GM19395 (cell line): Measurements from ENCODE around the gene WSCD2.

ENCODE experiments used
- ATAC-seq: cut with Tn5 transposase; IDR thresholded peaks from one replicate; pipeline ENCODE4 v1.9.1; 2021; ENCODE audit warnings: mild to moderate bottlenecking, moderate library complexity; ENCODE audit not compliant: unreplicated experiment

WSCD2 gene

GRCh38 chr12:108156717-108157116 lies 27.6 kb downstream of the WSCD2 start:
- no peak for ATAC-seq

DNA sequence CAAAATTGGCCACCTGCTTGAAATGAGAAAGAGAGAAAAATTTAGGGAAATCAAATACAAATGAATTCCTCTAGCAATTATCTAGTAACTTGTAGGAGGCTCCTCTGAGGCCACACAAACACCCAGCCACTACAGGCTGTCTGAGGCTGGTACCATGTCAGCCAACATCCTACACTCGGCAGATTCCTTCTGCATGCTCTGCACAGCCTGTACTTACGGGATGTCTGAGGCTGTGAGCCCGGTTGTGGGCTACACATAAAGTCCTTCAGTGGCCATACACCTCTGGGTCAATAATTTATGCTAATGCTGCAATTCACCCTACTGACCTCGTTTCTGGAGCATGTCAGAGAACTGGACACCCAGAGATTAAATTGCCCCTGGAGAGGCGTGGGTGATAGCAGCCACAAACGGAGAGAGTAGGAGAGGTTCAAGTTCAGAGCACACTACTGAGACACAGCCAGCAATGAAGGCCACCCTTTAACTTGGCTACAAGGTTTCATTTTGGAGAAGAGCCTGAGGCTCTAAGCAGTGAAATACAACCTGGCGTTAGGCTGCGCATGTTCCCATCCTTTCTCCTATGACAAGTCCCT lies 28.9 kb downstream of the WSCD2 start:
- ATAC-seq: no peak

DNA sequence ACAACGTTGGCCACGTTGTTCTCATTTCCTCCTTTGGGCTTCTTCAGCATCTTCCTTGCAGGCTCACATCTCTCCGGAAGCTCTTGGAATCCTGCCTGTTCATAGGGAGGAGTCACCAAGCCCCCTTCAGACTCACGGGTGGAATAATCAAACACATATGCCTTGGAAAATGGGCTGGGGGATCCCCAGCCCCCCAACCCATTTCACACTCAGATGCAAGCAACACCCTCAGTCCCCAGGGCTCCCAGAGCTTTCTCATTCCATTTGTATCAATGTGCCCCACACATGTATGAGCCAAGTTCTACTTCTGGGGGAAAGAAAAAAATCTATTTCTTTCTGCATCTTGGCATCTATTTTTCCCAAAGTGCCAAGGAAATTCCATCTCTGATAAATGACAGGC lies 33.1 kb downstream of the WSCD2 start:
- ATAC-seq: no peak

DNA sequence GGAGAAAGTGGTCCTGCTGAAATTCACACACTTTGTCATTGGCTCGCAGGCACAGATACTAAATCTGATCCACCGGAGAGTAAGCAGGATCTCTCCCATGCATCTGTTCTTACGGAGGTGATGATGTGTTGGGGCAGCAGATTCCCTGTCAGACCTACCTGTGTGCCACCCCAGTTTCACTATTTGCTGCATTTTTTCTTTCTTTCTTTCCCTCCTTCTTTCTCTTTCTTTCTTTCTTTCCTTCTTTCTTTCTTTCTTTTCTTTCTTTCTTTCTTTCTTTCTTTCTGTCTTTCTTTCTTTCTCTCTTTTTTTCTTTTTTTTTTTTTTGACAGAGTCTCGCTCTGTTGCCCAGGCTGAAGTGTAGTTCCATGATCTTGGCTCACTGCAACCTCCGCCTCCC lies 37.4 kb downstream of the WSCD2 start:
- no peak for ATAC-seq

DNA sequence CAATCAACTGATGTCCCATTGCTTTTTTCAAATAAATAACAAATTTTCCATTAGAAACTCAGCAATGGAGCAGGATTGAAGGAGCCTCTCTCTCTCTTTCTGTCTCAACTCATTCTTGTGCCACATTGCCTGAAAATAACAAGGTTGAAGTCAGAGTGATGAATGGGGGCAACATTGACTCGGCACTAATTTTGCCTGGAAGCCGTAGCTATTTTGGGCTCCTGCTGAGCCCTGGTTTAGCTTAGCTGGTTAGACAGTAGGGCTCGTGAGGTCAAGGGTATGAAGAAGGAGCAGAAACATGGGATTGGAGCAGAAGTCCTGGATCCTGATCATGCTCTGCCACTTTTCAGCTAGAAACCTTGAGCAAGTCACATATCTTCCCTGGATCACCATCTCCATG lies 38.9 kb downstream of the WSCD2 start:
- ATAC-seq: no peak

- no peak for ATAC-seq
Observed at GRCh38 chr12:108169708-108170107, 40.6 kb downstream of the WSCD2 start.

GRCh38 chr12:108170164-108170563 lies 41.1 kb downstream of the WSCD2 start:
- no peak for ATAC-seq

GRCh38 chr12:108172033-108172432 lies 42.9 kb downstream of the WSCD2 start:
- ATAC-seq: no peak

DNA sequence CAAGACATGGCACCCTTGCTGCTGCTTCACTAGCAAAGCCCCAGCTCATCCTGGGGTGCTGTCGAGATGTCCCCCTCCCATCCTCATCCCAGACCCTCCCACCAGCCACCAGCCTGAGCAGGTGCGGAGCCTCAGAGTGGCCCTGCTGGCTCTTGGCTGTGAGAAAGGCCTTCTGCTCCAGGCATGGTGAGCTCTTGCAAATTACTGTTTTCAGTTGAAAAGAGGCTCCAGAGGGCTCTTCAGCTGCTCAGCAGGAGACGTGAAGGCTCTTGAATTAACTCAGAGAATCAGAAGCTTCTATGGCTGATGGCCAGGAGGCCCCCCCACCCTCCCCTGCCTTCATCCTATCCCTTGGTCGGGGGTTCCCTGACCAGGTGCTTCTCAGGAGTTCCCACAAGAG lies 44.1 kb downstream of the WSCD2 start:
- ATAC-seq: no peak

DNA sequence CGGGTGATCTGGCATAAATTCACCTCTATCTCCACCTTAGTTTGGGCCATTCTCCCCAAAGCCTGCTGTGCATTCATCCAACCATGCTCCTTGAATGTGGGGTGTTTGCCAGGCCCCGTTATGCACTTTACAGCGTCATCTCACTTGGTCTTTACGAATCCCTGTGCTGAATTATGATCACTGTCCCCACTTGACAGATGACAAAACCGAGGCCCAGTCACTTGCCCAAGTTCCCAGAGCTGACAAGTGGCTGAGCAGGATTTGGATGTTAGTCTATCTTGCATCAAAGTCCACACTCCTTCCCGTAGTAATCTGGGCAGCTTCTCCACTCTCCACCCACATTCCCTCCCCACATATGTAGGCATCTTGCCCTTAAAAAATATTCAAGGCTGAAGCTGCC lies 44.8 kb downstream of the WSCD2 start:
- no peak for ATAC-seq

DNA sequence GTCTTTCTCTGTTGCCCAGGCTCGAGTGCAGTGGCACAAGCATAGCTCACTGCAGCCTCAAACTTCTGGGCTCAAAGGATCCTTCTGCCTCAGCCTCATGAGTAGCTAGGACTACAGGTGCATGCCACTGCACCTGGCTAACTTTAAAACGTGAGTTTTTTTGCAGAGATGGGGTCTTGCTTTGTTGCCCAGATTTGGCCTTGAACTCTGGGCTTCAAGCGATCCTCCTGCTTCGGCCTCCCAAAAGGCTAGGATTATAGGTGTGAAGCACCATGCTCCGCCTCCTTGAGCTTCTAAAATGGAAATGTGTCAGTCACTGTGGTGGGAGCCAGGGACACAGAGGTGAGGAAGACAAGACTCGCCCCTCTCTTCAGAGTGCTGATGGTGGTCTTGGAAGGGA lies 45.6 kb downstream of the WSCD2 start:
- ATAC-seq: no peak

DNA sequence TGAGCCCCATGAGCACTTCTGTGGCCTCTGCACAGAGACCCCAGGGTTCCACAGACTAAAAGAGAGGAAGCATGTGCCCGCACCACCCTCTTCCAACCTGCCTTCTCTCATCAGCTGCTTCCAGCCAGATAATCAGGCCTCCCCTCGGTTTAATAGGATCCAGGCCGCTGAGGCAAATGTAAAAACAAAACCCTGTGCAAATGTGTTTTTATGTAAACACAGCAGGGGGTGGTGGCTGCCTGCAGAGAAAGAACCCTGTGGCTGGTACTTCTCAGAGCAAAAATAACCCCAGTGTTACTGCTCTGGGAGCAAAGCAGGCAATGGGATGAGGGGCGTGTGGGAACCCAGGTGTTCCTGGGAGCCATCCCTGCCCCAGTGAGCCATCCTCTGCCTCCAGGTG lies 46.2 kb downstream of the WSCD2 start:
- ATAC-seq: no peak

DNA sequence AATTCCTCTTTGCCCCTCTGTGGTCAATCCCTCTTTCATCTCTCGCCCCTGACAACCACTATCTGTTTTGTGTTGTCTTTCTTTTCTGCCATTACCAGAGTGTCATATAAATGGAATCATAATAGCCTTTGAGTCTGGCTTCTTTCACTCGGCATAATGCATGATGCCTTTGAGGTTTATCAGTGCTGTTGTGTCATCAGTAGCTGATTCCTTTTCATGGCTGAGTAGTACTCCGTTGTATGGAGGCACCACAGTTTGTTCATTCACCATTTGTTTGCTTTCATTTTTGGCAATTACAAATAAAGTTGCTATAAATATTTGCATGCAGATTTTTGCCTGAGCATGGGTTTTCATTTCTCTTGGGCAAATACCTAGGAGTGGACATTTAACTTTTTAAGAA lies 47.2 kb downstream of the WSCD2 start:
- ATAC-seq: no peak

DNA sequence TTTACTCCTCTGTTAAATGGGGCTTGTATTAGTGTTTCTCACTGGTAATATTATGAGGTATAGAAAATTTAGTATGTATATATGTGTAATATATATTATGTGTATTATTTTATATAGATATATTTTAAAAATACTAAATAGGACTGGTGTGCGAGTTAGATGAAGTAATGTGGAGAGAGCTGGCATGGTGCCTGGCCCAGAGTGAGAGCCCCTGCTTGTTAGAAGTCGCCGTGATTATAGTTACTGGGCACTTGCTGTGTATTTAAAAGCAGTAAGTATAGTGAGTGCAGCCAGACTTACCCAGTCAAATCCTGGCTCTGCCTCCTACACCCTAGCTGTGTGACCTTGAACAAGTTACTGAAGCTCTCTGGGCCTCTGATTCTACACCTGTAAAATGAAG lies 48.0 kb downstream of the WSCD2 start:
- no peak for ATAC-seq

DNA sequence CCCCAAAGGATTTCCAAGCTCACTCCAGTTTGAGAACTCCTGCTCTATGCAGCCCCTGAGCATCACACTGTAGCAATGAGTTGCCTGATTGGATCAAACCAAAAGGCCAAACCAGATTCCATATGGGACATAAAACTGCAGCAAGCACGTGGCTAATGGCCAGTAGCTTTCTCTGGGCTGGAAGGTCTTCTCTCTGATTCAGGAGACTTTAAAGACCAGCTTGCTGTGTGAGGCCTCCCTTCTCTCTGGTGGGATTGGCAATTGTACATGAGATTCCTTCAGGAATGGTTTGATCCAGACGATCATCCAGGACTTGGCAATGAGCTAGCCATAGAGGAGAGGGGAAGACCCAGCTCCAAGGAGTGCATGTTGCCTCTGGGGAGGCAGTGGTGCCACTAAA lies 50.2 kb downstream of the WSCD2 start:
- no peak for ATAC-seq

DNA sequence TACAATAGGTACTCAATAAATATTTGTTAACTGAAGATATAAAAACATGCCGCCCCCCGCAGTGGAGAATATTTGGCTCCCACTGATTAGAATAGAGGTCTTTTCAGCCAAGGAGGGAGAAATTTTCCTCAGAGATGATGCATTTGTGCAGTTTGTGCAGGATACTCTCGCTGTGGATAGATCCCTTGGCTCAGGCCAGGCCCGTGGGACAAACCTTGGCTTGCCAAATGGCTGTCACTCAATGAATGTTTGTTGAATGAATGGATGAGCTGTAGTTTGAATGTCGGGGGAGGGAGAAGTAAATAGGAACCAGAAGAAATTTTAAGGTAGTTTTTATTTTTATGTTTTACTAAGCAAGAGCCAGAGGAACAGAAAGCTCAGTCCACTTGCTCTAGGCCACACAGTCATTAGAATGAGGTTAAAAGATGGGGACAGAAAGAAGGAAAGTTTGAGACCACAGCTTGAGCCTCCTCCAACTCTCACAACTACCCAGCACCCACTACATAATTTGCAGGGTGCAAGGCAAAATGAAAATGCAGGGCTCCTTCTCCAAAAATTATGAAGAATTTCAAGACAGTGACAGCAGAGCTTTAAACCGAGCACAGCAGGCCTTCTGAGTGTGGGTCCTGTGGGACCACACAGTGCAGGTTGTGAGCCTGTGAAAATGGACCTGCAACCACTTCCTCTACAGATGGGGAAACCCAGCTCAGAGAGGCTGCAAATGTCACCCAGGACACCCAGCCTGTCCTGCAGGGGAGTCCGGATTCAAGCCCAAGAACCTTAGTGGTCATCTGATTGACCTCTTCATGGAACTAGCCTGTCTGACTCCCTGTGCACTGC lies 51.4 kb downstream of the WSCD2 start:
- ATAC-seq: no peak

DNA sequence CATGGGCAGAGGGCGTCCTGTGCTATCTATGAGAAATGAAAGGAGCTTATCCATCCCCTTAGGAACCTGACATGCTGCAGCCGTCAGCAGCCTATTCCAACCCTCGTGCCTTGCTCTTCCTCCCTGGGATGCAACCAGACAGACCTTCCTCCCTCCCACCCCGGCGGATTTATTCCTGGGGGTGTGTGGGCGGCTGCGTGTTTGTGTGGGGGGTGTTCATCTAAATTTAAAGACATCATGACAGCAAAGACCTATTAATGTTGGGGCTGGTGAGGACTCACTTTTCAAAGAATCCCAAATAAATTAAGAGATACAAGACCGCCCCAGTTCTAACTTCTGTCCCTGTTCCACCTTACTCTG lies 52.0 kb downstream of the WSCD2 start:
- no peak for ATAC-seq

DNA sequence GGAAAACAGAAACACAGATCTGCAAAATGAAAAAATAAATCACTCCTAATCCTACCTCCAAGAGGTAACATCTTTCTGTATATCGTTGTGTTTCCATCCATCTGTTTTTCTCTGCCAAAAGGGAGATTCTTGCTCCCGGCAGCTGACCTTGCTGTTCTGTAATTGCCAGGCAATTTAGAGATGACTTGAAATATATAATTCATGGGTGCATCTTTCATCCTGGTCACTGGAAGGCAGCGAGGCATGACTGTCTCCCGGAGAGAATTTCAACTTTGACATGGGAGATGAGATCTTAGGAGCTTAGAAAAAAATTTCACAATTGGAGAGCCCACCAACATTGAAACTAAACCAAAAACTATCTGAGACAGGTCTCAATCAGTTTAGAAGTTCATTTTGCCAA lies 53.0 kb downstream of the WSCD2 start:
- no peak for ATAC-seq

DNA sequence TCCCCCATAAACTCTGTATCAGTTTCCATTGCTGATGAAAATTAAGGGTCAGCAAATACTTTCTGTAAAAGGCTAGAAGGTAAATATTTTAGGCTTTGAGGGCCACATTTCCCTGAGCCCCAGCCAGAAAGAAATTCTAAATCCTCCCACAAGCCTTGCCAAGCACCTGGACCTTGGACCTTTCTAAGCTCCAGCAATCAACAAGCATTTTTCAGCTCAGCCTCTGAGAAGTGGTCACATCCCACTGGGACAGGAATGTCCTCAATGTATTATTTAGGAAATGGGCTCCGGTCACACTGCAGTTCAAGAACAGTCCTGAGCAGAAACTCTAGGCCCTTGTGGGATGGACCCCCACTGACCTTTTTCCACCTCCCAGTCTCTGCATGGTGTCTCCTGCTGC lies 55.9 kb downstream of the WSCD2 start:
- ATAC-seq: no peak

DNA sequence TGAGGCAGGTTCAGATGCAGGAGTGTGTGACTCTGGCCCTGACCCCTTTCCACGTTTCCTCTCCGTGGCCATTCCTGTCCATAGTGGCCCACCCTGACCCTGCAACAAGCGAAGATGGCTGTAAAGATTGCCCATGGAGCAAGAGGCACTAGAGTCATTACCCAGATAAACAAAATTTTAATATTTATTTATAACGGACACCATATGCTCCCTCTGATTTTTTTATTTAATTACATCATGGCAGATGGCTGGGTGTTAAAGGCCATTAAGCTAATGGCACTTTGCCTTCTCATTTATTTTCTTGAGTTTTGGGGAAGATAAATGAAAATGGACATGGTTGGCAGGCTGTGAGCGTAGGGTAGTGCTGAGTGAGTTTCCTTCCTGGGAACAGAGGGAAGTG lies 58.7 kb downstream of the WSCD2 start:
- no peak for ATAC-seq

- ATAC-seq: no peak
Observed at GRCh38 chr12:108190529-108190928, 61.4 kb downstream of the WSCD2 start.

GRCh38 chr12:108191086-108191485 lies 62.0 kb downstream of the WSCD2 start:
- ATAC-seq: no peak

- no peak for ATAC-seq
Observed at GRCh38 chr12:108191938-108192337, 62.9 kb downstream of the WSCD2 start.
